Fibroblast of peridontal ligament (primary cell): ENCODE data around the gene WNT1.

Experiments used
- DNase-seq: peaks from one replicate; pipeline ENCODE4 v3.0.0-alpha.2; 2010; ENCODE audit errors: extremely low read depth

The WNT1 gene

GRCh38 chr12:48961331-48961730 lies 16.8 kb upstream of the WNT1 start:
- DNase-seq: no peak

- DNase-seq: no peak
These were observed 16.3 kb upstream of the WNT1 start for GRCh38 chr12:48961801-48962200.

- peak; percentile 51 for DNase-seq
These were observed 12.8 kb upstream of the WNT1 start for GRCh38 chr12:48965298-48965838.

- no peak for DNase-seq
These were observed 11.8 kb upstream of the WNT1 start for GRCh38 chr12:48966177-48966895.

GRCh38 chr12:48967991-48968390 lies 10.1 kb upstream of the WNT1 start:
- no peak for DNase-seq

GRCh38 chr12:48968467-48968866 lies 9.7 kb upstream of the WNT1 start:
- DNase-seq: no peak

- no peak for DNase-seq
These were observed 8.9 kb upstream of the WNT1 start for GRCh38 chr12:48969160-48969771.

GRCh38 chr12:48969833-48970701 lies 8.1 kb upstream of the WNT1 start:
- no peak for DNase-seq

GRCh38 chr12:48970702-48971334 lies 7.3 kb upstream of the WNT1 start:
- DNase-seq: no peak

GRCh38 chr12:48972213-48972951 lies 5.7 kb upstream of the WNT1 start:
- no peak for DNase-seq

GRCh38 chr12:48972952-48973483 lies 5.1 kb upstream of the WNT1 start:
- no peak for DNase-seq

- DNase-seq: peak; percentile 29
These were observed 4.6 kb upstream of the WNT1 start for GRCh38 chr12:48973531-48973930.

GRCh38 chr12:48973941-48974673 lies 4.0 kb upstream of the WNT1 start:
- peak; percentile 46 for DNase-seq

- no peak for DNase-seq
These were observed 536 bp upstream of the WNT1 start for GRCh38 chr12:48977290-48978281.

GRCh38 chr12:48978741-48979601 lies 849 bp downstream of the WNT1 start:
- DNase-seq: no peak

GRCh38 chr12:48979602-48980388 lies 1.7 kb downstream of the WNT1 start:
- DNase-seq: no peak

- no peak for DNase-seq
These were observed 2.3 kb downstream of the WNT1 start for GRCh38 chr12:48980389-48980952.
